Measurements from ENCODE around the gene PIK3C3. TPM values are rescaled to one million over a fixed set of nuclear protein-coding genes. Genes with fewer than 3 reads are reported as not detected.
"Not testable (repeated sequence)": the region's sequence is repeated elsewhere in the genome, so short reads cannot be mapped to it uniquely, and the experiment has no call there.

The PIK3C3 gene
- total RNA-seq, 1 donor from 2014 or later, result 62.8 TPM

GRCh38 chr18:42045346-42045745 is 90.3 kb downstream of the PIK3C3 start:
- Mint-ChIP-seq H3K4me1 (ENCODE audit: unreplicated experiment) (no peaks in the 10 kb centered on the region), H3K9me3 (ENCODE audit: unreplicated experiment) (no peaks in the 10 kb centered on the region), H3K27ac (ENCODE audit: unreplicated experiment) (no peak overlapping the region), H3K36me3 (ENCODE audit: low read depth, unreplicated experiment) (peaks cover 4% of the 10 kb centered on the region), H3K4me3 (ENCODE audit: unreplicated experiment) (no peak overlapping the region), H3K27me3 (ENCODE audit: unreplicated experiment) (peaks cover 2% of the 10 kb centered on the region)
- DNase-seq (ENCODE audit: low spot score), result no peak
- no peak for TF ChIP-seq CTCF (IDR thresholded peaks at IDR 0.05; ENCODE audit: unreplicated experiment)

- Mint-ChIP-seq H3K4me1 (ENCODE audit: unreplicated experiment) (no peaks in the 10 kb centered on the region), H3K9me3 (ENCODE audit: unreplicated experiment) (no peaks in the 10 kb centered on the region), H3K27me3 (ENCODE audit: unreplicated experiment) (peaks cover 2% of the 10 kb centered on the region), H3K36me3 (ENCODE audit: low read depth, unreplicated experiment) (peaks cover 4% of the 10 kb centered on the region), H3K4me3 (ENCODE audit: unreplicated experiment) (no peak overlapping the region), H3K27ac (ENCODE audit: unreplicated experiment) (no peak overlapping the region)
- no peak for DNase-seq (ENCODE audit: low spot score)
- TF ChIP-seq CTCF (IDR thresholded peaks at IDR 0.05; ENCODE audit: unreplicated experiment), result no peak
These were observed 92.7 kb downstream of the PIK3C3 start for GRCh38 chr18:42047721-42048120.

GRCh38 chr18:42048158-42048557 is 93.1 kb downstream of the PIK3C3 start:
- Mint-ChIP-seq H3K4me1 (ENCODE audit: unreplicated experiment) (no peaks in the 10 kb centered on the region), H3K27me3 (ENCODE audit: unreplicated experiment) (peaks cover 2% of the 10 kb centered on the region), H3K9me3 (ENCODE audit: unreplicated experiment) (no peaks in the 10 kb centered on the region), H3K27ac (ENCODE audit: unreplicated experiment) (no peak overlapping the region), H3K4me3 (ENCODE audit: unreplicated experiment) (no peak overlapping the region), H3K36me3 (ENCODE audit: low read depth, unreplicated experiment) (peaks cover 4% of the 10 kb centered on the region)
- no peak for DNase-seq (ENCODE audit: low spot score)
- no peak for TF ChIP-seq CTCF (IDR thresholded peaks at IDR 0.05; ENCODE audit: unreplicated experiment)

GRCh38 chr18:42049536-42049935 is 94.5 kb downstream of the PIK3C3 start:
- not testable (repeated sequence) for DNase-seq (ENCODE audit: low spot score); H3K9me3 Mint-ChIP-seq (ENCODE audit: unreplicated experiment); H3K4me1 Mint-ChIP-seq (ENCODE audit: unreplicated experiment); H3K27me3 Mint-ChIP-seq (ENCODE audit: unreplicated experiment); H3K4me3 Mint-ChIP-seq (ENCODE audit: unreplicated experiment); H3K36me3 Mint-ChIP-seq (ENCODE audit: low read depth, unreplicated experiment); H3K27ac Mint-ChIP-seq (ENCODE audit: unreplicated experiment)

GRCh38 chr18:42051411-42051810 is 96.4 kb downstream of the PIK3C3 start:
- DNase-seq (ENCODE audit: low spot score), result no peak
- Mint-ChIP-seq H3K4me1 (ENCODE audit: unreplicated experiment) (no peaks in the 10 kb centered on the region), H3K9me3 (ENCODE audit: unreplicated experiment) (no peaks in the 10 kb centered on the region), H3K4me3 (ENCODE audit: unreplicated experiment) (no peak overlapping the region), H3K27ac (ENCODE audit: unreplicated experiment) (no peak overlapping the region), H3K36me3 (ENCODE audit: low read depth, unreplicated experiment) (no peaks in the 10 kb centered on the region), H3K27me3 (ENCODE audit: unreplicated experiment) (peaks cover 2% of the 10 kb centered on the region)
- no peak for TF ChIP-seq CTCF (IDR thresholded peaks at IDR 0.05; ENCODE audit: unreplicated experiment)
